Measurements from ENCODE around the gene SORBS1.

Gene SORBS1

DNA sequence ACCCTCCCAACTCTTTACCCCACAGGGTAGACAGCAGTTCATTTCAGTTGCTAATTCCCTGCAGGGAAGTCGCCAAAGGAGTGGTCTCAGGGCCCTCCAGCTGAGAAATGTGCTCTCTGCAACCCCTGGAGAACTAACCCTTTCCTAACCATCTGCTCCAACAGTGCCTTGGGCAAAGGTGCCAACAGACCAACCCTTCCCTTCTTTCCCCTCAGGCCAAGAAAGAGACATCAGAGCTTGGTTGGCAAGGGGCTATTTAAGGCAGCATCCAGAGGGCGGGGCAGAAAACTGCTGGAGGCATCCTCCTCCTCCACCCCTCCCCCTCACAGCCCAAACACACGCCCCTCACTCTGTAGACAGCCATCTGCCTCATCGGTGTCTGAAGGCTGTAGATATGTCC lies 1.7 kb downstream of the SORBS1 start:
- TF ChIP-seq, protein P1, sequence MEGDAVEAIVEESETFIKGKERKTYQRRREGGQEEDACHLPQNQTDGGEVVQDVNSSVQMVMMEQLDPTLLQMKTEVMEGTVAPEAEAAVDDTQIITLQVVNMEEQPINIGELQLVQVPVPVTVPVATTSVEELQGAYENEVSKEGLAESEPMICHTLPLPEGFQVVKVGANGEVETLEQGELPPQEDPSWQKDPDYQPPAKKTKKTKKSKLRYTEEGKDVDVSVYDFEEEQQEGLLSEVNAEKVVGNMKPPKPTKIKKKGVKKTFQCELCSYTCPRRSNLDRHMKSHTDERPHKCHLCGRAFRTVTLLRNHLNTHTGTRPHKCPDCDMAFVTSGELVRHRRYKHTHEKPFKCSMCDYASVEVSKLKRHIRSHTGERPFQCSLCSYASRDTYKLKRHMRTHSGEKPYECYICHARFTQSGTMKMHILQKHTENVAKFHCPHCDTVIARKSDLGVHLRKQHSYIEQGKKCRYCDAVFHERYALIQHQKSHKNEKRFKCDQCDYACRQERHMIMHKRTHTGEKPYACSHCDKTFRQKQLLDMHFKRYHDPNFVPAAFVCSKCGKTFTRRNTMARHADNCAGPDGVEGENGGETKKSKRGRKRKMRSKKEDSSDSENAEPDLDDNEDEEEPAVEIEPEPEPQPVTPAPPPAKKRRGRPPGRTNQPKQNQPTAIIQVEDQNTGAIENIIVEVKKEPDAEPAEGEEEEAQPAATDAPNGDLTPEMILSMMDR (IDR thresholded peaks at IDR 0.05): no peak
- Histone ChIP-seq H3K27ac (peak overlapping the region; percentile 78 to 88), H3K4me3 (peak overlapping the region; percentile 84)
- DNase-seq (ENCODE audit: low spot score): no peak

DNA sequence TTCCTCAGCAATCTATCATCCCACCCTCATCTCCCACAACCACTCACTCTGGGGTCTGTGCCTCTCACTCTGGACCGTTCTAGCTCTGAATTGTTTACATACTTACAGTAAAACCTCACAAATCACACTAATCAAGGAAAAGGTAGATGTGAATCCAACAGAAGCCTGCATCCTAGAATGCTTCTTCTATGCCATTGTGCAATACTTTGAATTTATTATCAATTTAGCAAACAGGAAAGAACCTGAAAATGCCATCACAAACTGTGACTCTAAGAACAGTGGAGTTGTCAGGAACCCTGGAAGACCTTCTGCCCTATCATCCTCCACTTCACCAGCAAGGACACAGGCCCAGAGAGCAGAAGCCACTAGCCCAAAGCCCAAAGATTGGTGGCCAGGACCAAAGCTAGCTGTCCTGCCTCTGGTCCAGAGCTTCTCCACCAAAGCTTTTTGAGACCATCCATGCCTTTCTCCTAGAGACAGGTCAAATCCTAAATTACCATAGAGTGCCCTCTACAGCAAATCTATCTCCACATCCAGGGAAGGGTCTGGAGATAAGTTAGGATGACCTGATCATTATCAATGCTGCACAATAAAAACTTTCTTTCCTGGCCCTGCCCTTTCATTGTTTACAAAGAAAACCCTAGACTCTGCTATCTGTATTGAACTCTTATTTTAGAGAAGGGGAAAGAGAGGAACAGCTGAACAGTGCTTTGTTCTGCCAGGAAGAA lies 2.4 kb downstream of the SORBS1 start:
- peak overlapping the region; percentile 78 to 88 for H3K27ac ChIP-seq
- TF ChIP-seq, protein P1 (IDR thresholded peaks at IDR 0.05): no peak
- no peak for DNase-seq (ENCODE audit: low spot score)
- H3K4me3 ChIP-seq: peak overlapping the region; percentile 84

DNA sequence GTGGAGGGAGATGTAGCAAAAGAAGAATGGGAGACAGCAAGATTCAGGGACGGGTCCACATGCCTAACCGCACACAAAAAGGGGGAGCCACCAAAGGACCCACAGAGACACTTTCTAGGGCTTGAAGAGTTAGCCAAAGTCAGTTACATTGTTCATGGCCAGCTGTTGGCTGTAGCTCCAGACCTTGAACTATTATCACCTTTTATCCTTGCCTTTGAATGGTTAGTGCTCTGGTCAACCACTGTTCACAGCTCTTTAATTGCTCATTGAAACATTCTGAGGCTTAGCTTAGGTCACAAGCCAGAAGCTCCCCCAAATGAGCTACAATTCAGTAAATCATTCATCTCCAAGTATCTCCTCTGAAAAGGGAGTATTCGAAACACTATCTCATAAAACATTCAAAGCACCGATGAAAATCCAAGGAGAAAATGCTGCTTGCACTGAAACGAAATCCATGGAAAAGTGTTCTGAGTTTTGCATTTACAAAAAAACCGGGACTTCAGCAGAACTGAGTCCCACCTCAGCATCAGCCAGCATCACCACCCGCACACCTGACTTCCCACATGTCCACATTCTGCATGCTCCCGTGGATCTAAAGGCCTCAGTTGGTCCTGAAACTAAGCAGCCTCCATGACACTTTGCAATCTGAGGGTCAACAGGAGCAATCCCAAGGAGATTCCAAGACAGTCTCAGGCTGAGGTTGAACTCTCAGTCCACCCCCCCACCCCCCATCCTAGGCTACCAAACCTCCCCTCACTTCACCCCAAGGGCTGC lies 4.0 kb downstream of the SORBS1 start:
- H3K27ac ChIP-seq: peak overlapping the region; percentile 34 to 88
- DNase-seq (ENCODE audit: low spot score): no peak
- H3K4me3 ChIP-seq: peak overlapping the region; percentile 84
- TF ChIP-seq, protein P1 (IDR thresholded peaks at IDR 0.05): no peak

DNA sequence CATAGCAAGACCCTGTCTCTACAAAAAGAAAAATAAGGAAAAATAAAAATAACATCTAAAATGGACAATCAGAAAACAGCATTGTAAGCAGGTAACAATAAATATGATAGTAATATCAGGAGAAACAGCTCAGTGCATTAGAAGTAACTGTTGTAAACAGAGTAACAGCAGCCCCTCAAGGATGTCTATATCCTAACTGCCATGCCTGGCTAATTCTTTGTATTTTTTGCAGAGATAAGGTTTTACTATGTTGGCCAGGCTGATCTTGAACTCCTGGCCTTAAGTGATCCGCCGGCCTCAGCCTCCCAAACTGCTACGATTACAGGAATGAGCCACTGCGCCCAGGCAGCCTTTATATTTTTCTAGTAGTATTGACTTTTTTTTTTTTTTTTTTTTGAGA lies 7.5 kb downstream of the SORBS1 start:
- no peak for DNase-seq (ENCODE audit: low spot score)
- TF ChIP-seq, protein P1 (IDR thresholded peaks at IDR 0.05): no peak
- no peak overlapping the region for H3K27ac ChIP-seq
- H3K4me3 ChIP-seq: no peak overlapping the region

DNA sequence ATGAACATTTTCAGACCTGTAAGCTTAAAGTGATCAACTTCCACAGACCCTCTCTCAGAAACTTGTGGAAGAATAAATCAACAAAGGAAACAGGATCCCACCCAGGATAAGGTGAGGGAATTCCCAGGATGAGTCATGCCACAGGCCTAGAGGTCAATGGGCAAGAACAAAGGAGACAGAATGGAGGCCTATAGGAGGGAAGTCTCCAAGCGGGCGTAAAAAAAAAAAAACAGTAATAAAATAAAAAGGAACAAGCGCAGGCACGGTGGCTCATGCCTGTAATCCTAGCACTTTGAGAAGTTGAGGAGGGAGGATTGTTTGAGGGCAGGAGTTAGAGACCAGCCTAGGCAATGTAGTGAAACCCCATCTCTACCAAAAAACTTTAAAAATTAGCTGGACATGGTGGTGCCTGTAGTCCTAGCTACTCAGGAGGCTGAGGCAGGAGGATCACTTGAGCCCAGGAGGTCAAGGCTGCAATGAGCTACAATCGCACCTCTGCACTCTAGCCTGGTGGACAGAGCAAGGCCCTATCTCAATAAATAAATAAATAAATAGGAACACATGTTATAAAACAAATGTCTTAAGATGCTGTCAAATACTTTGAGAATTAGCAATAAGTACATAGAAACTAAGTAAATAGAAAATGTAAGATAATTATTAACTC lies 8.4 kb downstream of the SORBS1 start:
- DNase-seq (ENCODE audit: low spot score): no peak
- no peak overlapping the region for H3K27ac ChIP-seq
- no peak overlapping the region for H3K4me3 ChIP-seq
- TF ChIP-seq, protein P1 (IDR thresholded peaks at IDR 0.05): no peak

DNA sequence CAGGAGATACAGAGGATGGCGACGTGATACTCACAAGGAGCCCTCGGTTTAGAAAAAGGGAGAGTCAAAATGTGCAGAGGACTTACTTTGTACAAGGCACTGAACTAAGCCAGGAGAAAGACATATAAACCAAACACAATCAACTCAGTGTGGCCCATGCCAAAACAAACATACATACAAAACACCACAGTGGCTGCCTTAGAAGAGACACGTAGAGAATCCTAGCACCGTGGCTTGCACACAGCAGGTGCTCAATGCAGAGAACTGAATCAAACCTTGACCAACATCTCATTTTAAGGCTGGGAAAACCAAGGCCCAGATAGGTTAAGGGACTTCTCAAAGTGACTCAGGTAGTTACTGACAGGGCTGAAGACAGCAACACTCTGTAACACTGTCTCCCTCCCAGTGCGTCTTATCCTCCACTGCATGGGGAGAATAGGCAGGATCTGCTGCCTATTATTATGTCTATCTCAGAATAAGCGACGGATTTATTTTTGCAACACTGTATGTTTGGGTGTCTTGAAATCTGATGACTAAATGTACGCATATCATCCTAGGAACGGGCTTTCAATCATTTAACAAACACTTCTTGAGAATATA lies 11.0 kb downstream of the SORBS1 start:
- peak overlapping the region in 1 of 2 donors; percentile 67 for H3K27ac ChIP-seq
- TF ChIP-seq, protein P1 (IDR thresholded peaks at IDR 0.05): no peak
- H3K4me3 ChIP-seq: peak overlapping the region; percentile 41
- DNase-seq (ENCODE audit: low spot score): no peak

Data from coronary artery (tissue), 2 donors.